ENCODE results near the gene OR2V2.
"Not testable (repeated sequence)": the region's sequence is repeated elsewhere in the genome, so short reads cannot be mapped to it uniquely, and the experiment has no call there.

OR2V2 gene

GRCh38 chr5:181170237-181170825 lies 22.9 kb downstream of the OR2V2 start:
- Histone ChIP-seq H3K27ac (no peak overlapping the region), H3K4me3 (no peak overlapping the region)
- DNase-seq (ENCODE audit: low spot score): no peak
- TF ChIP-seq CTCF (IDR thresholded peaks at IDR 0.05): no peak

DNA sequence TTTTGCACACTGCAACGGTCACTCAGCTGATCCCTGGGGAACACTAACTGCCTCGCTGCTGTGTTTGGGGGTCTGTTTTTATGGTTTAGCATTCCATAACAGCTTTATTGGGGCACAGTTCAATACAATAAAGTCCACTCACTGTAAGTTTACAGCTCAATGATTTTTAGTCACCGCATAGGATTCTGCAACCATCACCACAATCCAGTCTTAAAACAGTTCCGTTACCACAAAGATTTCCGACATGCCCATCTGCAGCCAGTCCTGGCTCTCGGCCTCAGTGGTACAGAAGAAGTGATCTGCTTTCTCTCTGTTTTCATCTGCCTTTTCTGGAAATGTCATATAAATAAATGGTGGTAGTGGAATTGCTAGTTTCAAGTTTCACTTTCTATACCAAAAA lies 23.6 kb downstream of the OR2V2 start:
- TF ChIP-seq CTCF (IDR thresholded peaks at IDR 0.05): no peak
- Histone ChIP-seq H3K27ac (no peak overlapping the region), H3K4me3 (no peak overlapping the region)
- no peak for DNase-seq (ENCODE audit: low spot score)

DNA sequence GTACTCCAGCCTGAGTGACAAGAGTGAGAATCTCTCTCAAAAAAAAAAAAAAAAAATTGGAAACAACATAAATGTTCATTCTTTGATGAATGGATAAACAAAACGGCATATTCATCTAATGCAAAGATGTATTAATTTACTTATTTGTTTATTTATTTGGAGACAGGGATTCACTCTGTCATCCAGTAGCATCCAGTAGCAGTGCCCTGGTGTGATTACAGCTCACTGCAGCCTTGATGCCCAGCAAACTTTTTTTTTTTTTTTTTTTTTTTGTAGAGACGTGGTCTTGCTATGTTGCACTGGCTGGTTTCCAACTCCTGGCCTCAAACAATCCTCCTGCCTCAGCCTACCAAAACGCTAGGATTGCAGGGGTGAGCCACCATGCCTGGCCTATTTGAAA lies 24.4 kb downstream of the OR2V2 start:
- Histone ChIP-seq H3K4me3 (no peak overlapping the region), H3K27ac (no peak overlapping the region)
- DNase-seq (ENCODE audit: low spot score): no peak
- no peak for TF ChIP-seq CTCF (IDR thresholded peaks at IDR 0.05)

GRCh38 chr5:181173027-181173419 lies 25.6 kb downstream of the OR2V2 start:
- DNase-seq (ENCODE audit: low spot score): no peak
- no peak overlapping the region for H3K4me3 ChIP-seq
- TF ChIP-seq CTCF (IDR thresholded peaks at IDR 0.05): no peak
- H3K27ac ChIP-seq: no peak overlapping the region

DNA sequence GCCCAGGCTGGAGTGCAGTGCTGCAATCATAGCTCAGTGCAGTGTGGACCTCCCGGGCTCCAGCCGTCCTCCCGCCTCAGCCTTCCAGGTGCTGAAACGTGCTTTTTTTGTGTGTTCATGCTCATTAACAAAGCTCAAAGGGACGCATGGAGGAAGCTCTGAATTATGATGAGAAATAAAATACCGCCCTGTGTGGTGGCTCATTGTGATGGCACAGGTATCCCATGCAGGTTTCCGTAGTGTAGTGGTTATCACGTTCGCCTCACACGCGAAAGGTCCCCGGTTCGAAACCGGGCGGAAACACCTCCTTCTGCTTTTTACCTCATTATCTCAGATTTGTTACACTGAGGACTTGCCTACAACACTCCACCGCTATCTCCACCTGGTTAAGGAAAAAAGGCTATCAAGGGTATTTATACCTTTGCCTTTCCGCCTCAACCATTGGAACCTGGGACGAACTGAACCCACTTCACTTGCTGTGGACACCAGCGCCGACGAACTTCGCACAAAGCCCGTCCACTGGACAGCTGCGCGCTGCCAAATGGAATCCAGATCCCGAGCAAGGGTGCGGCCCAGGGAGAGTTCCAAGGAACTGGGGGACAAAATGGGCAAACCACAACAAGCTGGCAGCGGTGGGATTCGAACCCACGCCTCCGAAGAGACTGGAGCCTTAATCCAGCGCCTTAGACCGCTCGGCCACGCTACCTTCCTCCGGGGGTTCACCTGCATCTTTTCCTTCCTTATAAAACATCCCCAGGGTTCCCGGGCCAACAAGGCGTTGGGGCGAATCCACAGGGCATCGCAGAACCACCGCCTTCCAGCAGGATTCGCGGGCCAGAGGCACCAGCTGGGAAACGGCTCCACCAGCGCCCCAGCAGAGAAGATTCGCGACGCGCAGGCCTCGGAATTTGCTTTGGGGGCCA lies 26.3 kb downstream of the OR2V2 start:
- no peak for TF ChIP-seq CTCF (IDR thresholded peaks at IDR 0.05)
- Histone ChIP-seq H3K27ac (no peak overlapping the region), H3K4me3 (no peak overlapping the region)
- no peak for DNase-seq (ENCODE audit: low spot score)

- DNase-seq (ENCODE audit: low spot score): no peak
- no peak for TF ChIP-seq CTCF (IDR thresholded peaks at IDR 0.05)
- Histone ChIP-seq H3K4me3 (no peak overlapping the region), H3K27ac (no peak overlapping the region)
Measured at GRCh38 chr5:181176254-181176952, 29.0 kb downstream of the OR2V2 start.

- DNase-seq (ENCODE audit: low spot score); H3K27ac ChIP-seq; H3K4me3 ChIP-seq: not testable (repeated sequence)
Measured at GRCh38 chr5:181177559-181177958, 30.2 kb downstream of the OR2V2 start.
